ENCODE measurements around the gene NUP107.
A peak's percentile ranks its signal among the peaks of the same experiment; 100 is the strongest.
"Not testable (repeated sequence)": the region's sequence is repeated elsewhere in the genome, so short reads cannot be mapped to it uniquely, and the experiment has no call there.

Gene NUP107

DNA sequence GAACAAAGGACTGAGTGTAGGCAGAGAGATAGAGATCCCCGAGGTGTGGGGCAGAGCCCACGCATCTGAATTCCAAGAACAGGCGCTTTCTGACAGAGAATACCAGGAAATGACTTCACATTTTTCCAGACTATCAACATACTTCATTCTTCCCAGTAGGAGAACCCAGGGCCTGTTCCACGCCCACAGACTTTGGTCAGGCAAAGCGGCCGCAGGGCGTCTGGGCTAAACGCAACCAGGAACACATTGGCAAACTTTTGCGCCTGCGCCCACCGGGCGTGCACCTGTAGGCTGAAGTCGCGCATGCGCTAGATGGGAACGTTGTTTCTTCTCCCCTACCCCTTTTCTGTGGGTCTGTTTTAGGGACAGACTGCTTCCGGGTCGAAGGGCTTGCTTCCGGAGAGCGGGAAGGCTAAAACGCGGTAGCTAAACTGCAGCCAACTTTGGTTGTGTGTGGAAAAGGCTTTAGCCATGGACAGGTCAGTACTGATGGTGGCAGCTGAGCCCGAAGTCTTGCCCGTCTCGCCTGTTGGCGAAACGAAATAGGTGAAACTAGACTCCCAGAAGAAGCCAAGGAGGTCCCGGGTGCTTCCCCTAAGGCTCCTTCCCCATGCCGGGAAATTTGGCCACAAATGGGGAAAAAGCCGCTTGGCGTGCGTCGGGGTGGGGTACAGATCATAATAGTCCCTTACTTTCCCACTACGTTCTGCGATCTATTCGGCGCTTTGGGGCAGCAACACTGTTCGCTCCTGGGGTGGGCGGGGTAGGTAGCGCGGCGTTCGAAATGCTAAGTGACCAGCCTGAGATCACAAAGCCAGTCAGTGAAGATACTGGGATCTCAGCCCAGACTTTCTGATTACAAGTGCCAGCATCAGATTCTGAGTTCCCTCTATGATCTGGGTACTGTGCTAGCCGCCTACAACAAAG, at the start of gene NUP107:
NUP107 (plus strand) TSS at position 384 of the 927 bp plus-strand sequence; CDS start at position 472, 88 bp downstream.
- peak; percentile 96 for DNase-seq

DNA sequence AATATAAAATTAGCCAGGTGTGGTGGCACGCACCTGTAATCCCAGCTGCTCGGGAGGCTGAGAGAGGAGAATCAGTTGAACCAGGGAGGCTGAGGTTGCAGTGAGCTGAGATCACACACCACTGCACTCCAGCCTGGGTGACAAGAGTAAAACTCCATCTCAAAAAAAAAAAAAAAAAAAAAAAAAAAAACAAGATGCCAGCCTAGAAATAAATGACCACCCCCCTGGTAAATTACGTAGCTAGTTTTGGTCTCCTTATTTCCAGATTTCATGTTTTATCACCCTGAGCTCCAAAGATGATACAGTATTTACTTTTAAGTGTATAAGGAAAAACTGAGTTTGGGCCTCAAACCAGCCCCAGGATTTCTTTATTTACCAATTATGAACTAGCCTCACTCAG, 49.3 kb upstream of the NUP107 start:
- not testable (repeated sequence) for DNase-seq

DNA sequence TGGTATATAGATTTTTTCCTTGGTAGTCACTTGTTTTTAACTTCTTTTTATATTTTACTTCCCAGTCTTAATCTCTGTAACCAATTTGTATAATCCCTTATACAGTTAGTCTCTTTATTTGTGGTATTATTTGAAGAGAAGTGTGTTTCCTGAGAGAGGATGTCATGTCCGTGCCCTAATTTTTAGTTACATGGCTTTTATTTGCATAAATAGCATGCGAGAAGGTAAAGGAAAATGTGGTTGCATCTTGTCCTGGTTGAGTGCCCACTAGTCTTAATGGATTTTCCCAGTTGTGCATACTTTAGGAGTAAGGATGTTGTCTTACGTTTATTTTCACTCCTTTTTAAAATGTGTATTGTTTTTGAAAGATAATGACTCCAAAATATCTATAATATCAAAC, 48.6 kb upstream of the NUP107 start:
- no peak for DNase-seq

DNA sequence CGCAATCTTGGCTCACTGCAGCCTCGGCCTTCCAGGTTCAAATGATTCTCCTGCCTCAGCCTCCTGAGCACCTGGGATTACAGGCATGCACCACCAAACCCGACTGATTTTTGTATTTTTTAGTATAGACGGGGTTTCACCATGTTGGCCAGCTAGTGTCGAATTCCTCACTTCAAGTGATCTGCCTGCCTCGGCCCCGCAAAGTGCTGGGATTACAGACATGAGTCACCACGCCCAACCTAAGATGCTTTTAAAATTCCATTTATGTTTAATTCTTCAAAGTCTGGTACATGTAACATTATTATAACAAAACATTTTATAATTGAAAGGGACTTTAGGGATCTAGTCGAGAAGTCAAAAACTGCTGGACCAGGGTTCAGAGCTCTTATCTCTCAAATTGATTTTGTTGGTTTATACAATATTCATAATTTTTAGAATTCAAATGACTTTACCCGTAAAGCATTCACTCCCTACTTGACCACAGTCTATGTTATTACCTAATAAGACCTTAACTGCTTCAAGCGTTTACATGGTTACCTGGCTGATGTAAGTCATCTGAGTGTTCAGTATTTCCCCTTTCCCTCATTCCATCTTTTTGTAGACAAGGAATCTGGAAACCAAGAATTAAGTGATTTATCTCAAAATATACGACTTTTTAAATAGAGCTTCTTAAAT, 47.9 kb upstream of the NUP107 start:
- DNase-seq, result no peak

DNA sequence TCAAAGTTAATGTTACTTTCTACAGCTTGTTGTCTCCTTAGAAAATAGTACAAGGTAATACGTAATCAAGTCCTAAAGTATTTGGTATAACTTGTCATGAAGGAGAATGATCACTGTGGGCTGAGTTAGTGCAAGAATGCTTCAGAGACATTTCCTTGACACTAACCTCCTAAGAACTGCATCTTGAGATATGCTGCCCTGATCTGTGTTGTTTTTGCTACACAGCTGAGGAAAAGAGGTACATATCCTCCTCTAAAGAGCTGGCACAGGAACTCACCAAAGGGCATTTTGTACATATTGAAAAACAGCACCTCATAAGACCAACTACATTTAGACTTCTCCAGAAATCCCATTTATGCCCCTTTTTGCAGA, 47.4 kb upstream of the NUP107 start:
- DNase-seq, result no peak

DNA sequence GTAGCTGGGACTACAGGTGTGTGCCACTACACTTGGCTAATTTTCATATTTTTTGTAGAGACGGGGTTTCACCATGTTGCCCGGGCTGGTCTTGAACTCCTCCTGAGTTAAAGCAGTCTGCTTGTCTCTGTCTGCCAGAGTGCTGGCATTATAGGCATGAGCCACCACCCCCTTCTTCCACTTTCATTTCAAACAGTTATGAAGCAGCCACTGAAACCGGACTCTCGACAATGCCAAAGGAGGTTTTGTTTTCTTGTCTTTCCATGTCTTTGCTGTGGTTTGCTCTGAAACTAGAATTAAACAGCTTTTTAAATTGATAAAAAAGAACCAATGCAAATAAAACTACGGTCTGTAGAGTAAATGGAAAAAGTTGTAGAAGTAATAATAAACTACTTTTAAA, 45.6 kb upstream of the NUP107 start:
- DNase-seq, result no peak

DNA sequence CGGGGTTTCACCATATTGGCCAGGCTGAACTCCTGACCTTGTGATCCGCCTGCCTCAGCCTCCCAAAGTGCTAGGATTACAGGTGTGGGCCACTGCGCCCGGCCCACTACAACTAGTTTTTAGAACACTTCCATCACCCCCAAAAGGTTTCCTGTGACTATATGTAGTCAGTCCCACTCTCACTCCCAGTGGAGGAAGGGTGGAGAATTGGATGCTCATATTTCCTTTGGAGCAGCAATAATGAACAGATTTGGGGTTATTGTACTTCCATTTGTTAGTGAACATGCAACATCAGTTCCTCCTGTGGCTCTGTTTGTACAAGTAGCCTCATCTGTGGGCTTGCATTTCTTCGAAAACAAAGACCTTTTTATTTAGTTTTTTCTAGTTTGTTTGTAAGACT, 40.3 kb upstream of the NUP107 start:
- DNase-seq, result no peak

DNA sequence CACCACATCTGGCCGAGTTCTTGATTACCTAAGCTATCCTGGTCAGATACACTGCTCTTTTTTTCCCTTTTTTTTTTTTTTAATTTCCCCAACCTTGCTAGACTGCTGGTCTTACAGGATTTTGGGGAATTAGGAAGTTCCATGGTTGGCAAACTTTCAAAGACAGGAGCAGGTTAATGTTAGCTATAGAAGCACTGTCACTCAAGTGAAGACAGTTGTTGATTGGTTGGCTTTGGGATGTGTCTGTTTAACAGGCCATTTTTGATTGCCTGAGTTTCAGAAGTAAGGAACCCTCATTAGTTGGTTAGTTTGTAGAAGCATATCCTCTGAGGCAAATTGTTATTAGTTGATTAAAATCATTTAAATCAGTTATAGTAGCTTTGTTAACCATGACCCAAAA, 39.3 kb upstream of the NUP107 start:
- no peak for DNase-seq

DNA sequence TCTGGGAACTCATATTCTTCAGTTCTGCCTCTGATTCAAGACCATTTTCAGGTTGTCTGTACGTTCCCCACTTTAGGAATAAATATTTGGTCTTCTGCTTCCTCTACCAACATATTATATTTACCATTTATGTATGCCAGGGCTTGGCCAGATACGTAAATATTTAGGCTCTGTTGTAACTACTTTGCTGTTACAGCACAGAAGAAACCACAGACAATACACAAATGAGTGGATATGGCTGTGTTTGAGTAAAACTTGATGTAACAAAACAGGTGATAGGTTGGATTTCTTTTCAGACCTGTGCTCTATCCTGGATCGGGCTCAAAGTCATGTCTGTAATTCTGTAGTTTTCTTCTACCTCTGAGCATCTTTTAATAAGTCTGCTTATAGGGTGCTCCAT, 38.6 kb upstream of the NUP107 start:
- no peak for DNase-seq

DNA sequence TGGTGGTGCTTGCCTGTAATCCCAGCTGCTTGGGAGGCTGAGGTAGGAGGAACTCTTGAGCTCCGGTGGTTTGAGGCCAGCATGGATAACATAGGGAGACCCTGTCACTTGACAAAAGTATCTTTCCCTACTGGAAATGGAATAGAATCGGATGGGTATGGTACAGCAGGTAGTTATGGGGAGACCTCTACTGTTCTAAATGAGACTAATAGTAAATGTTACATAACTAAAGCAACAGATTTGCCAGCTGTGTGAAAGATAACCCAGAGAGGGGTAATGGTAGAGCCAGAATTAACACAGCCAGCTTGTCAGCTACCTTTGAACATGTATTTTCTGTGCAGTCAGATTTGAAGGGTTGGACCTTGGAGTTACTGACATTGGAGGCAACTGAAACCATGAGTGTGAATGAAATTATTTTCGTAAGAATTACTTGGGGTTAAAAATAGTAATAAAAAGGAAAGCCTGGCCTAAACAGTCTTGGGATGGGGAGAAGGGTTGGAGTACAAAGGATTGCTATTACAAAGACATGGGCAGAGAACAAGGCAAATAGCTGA, 21.7 kb upstream of the NUP107 start:
- DNase-seq, result no peak

DNA sequence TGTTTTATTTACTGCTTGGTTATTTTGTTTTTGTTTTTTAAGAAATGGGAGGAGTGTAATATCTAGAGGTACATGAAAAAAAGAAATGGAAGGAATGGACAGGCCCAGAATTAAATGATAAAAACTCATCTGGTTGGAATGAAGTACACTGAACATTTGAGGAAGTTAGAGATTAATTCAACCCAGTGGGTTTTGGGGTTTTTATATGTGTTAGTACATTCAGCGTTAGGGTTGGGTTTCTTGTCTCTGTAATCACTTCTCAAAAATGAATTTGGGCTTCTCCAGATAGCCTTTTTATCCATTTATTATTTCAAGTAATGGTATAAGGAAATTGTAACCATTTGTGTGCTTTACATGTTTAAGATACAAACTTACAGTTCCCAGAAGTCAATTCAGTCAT, 19.5 kb upstream of the NUP107 start:
- no peak for DNase-seq

DNA sequence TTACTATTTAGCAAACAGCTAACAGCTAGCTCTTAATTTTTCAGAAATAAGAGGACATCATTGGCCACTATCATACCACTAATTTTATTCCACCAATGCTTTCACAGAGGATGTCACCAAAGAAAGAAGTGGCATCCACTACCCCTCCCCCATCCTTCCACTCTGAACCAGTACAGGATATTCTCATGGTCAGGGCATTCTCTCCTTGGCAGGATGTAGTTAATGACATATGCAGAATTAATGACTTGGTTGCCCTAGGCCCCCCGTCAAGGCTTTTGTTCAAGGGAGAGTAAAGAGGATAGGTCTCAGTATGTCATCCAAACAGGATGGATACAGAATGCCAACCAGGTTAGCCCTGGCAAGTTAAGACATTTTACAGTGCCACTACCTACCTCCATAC, 18.9 kb upstream of the NUP107 start:
- no peak for DNase-seq

DNA sequence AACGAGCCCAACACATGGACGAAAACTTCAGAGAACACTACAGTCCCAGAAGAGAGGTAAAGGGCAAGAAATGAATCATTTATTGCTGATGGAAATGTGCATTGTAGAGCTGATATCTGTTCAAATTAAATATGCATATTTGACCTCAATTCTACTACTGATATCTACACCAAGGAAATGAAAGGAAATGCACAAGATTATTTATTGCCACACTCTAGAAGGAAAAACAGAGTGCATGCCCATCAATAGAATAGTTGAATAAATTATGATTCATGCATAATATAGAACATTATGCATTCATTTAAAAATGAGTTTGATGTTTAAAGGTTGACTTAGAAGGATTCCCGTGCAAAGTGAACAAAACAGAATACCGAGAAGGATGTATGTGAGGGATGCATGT, 15.6 kb upstream of the NUP107 start:
- DNase-seq, result no peak

DNA sequence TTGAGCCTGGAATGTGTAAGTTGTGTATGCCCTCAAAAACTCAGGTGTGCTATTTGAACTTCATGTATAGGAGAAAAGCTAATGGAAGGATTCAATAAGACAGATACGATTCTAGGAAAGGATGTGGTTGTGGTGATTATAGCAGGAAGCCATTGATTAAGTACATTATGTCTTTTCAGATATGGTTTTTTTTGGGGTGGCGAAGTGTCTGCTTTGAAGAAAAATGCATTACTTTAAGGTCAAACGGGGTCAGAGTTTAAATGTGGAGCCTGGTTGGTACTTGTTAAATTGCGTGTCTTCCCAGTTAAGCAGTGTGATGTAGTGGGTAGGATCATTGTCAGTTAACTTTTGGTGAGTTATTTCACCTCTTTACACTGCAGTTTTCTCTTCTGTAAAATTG, 13.0 kb upstream of the NUP107 start:
- no peak for DNase-seq

DNA sequence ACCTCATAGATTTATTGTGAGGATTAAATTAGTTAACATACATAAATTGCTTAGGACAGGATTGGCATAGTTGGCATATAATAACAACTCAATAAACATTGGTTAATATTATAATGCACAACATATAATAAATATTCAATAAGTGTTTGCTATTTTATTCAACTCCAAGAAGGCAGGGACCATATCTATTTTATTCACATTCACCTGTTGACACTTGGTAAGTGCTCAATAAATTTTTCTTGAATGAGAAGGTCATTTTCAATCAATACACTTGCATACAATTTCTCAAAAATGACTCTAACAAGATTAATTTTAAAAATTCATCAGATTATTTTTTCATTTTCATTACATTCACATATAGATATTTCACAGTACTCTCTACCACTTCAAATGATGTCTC, 12.4 kb upstream of the NUP107 start:
- DNase-seq, result no peak

DNA sequence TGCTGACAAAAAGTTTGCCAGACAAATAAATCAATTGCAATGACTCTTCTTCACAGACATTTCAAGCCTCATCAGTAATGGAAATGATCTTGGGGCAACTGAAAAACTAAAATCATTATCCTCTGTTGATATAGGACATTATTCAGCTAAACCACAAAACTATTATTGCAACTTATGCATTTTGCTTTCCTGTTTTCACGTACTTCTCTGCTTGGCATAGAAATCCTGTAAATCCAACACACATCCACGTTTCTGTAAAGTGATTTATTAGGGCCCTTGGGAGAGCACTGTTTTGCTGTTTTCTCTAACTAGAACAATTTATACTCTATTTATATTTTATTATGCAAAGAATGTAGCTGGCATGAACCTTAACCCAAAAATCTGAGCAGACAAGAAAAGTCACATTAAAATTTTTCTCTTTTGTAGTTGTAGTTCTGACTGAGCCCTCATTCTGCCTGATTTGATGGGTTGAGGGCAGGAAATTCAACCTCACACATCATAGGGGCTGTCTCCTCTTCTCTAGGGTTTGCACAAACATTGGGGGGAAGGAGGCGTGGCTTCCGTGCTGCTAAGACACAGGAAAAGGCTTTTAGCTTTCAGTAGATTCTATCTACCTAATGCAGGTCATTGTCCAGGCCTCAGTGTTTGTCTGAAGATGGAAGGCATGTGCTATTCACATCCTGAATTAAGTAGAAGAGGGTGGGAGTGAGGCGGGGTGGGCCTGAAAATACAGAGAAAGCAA, 11.5 kb upstream of the NUP107 start:
- DNase-seq, result no peak

DNA sequence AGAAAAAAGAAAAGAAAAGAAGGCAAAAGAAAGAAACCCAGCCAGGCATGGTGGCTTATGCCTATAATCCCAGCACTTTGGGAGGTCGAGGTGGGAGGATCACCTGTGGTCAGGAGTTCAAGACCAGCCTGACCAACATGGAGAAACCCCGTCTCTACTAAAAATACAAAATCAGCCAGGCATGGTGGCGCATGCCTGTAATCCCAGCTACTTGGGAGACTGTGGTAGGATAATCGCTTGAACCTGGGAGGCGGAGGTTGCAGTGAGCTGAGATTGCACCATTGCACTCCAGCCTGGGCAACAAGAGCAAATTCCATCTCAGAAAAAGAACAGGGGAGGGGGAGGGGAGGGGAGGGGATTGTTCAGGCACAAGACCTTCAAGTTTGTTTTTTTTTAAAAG, 9.9 kb upstream of the NUP107 start:
- not testable (repeated sequence) for DNase-seq

DNA sequence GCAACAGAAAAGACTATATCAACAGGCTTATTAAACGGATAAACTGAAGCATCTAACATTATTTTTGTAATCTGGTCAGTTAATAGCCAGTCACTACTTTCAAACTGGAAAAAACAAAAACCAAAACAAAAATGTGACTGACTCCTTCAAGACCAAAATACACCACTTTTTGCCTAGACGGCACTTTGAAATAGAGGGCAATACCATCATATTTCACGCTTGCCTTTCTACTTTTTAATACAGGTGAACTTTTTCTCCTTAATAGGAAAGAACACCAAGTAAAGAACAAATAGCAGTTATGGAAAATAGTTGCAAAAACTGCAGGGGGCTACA, 550 bp upstream of the NUP107 start:
- DNase-seq, result no peak

DNA sequence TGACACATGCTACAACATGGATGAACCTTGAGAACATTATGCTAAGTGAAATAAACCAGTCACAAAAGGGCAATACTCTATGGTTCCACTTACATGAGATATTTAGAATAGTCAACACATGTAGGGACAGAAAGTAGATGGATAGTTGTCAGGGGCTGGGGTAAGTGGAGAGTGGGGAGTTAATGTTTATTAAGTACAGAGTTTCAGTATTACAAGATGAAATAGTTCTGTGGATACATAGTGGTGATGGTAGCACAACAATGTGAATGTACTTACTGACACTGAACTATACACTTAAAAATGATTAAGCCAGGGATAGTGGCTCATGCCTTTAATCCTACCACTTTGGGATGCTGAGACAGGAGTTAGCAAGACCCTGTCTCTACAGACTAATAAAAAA, 8.7 kb downstream of the NUP107 start:
- DNase-seq, result no peak

DNA sequence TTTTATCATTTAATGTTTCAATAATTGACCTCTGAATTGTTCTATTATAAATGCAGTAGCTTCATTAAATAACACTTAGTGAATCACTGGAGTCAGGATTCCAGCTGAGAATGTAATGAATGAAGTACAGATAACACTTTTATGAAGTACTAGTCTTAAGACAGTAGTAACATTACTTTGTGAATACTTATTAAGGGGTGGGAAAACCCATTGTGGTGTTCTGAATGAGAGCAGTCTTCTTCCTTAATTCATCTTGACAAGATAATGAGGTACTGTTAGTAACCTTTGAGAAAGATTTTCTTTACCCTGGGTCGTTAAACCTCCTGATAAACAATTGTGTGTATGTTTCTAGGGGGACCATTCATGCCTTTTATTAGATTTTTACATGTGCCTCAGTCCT, 12.7 kb downstream of the NUP107 start:
- DNase-seq, result no peak

DNA sequence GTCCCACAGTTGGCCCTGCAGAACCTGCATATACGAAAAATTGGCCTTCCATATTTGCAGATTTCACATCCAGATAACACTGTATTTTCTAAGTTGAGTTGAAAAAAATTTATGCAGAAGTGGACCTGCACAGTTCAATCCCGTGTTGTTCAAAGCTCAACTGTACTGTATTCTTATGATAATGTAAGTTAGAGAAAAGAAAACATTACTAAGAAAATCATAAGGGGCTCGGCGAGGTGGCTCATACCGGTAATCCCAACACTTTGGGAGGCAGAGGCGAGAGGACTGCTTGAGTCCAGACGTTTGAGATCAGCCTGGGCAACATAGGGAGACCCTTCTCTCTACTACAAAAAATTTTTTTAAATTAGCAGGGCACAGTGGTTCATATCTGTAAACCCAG, 41.0 kb downstream of the NUP107 start:
- DNase-seq, result no peak

DNA sequence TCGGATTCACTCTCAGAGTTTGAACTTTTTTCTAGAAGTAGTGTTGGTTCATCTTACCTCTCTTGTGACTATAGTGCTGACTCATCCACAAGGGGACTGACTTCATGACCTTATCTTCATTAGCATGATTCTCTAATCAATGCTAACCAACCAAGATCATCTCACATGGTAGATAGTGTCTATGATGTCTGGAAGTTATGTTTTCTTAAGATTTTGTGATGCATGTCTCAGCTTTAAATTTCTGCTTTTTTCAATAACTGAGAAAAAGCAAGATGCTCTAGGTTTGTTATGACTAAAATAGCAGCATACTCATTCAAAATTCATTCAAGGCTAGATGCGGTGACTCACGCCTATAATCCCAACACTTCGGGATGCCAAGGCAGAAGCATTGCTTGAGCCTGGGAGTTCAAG, 46.9 kb downstream of the NUP107 start:
- DNase-seq, result no peak

DNA sequence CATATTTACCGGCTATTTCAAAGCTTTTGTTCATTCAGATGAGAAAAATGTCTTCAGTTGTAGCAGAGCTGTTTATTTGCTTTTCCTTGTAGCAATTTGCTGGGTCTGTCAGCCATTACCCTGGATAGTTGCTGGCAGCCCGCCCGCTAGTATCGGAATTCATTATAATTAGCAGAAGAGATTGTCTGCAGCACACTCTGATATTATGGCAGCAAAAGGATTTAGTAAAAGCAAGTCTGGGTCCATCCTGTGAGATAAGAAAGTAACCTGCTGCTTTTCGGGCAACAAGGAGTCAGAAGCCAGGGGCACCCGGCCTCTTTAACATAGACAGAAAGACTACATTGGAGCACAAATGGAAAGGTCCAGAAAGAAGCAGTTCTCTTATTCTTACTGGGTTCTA, 53.1 kb downstream of the NUP107 start:
- no peak for DNase-seq

DNA sequence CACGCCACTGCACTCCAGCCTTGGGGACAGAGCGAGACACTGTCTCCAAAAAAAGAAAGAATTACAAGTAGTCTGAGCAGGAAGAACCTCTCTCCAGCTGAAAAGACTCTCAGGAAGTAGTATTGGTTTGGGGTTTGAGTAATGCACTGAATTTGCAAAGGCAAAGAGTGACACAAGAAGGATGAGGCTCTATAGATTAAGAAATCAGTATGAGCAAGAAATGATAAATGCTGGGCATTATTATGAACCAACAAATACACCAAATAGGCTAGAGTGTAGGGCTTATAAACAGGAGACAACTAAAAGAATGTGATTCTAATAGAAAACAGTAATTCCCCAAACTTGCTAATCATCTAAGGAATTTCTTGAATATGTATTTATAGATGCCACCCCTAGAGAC, 56.6 kb downstream of the NUP107 start:
- DNase-seq, result no peak

Measured in midbrain (tissue), 1 donor.